ENCODE data around the gene ZNF554.
"Not testable (repeated sequence)": the region's sequence is repeated elsewhere in the genome, so short reads cannot be mapped to it uniquely, and the experiment has no call there.

ZNF554 gene

DNA sequence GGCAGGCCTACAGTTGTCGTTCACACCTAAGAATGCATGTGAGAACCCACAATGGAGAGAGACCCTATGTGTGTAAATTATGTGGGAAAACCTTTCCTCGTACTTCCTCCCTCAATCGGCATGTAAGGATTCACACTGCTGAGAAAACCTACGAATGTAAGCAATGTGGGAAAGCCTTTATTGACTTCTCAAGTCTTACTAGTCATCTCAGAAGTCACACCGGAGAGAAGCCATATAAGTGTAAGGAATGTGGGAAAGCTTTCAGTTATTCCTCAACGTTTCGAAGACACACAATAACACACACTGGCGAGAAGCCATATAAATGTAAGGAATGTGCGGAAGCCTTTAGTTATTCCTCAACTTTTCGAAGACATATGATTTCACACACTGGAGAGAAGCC is 32.9 kb downstream of the ZNF554 start:
- Mint-ChIP-seq H3K4me1 (ENCODE audit: low read depth) (peaks cover 26% of the 10 kb centered on the region), H3K27ac (no peak overlapping the region), H3K9me3 (peaks cover 55% of the 10 kb centered on the region), H3K27me3 (no peaks in the 10 kb centered on the region), H3K36me3 (ENCODE audit: low read depth) (peaks cover 62% of the 10 kb centered on the region), H3K4me3 (no peak overlapping the region)

- Mint-ChIP-seq H3K9me3 (peaks cover 55% of the 10 kb centered on the region), H3K27ac (no peak overlapping the region), H3K27me3 (no peaks in the 10 kb centered on the region), H3K4me1 (ENCODE audit: low read depth) (peaks cover 26% of the 10 kb centered on the region), H3K36me3 (ENCODE audit: low read depth) (peaks cover 62% of the 10 kb centered on the region), H3K4me3 (no peak overlapping the region)
These were observed 33.4 kb downstream of the ZNF554 start for GRCh38 chr19:2853015-2853606.

DNA sequence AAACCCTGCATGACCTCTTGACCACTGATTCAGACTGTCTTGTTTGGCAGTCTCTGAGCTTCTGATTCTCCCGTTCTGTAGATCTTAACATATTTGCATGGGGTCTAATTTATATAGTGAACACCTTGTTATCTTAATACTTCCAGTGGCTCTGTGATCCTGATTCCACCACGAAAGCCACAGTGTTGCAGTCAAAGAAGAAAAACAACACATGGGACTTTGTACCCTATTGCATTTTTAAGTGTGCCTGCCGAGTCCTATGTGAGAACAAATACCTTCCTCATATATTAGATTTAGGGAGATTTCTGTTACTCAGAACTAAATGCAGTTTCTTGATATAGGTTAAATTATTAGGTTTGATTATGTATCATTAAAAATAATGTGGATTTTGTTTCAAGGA is 35.2 kb downstream of the ZNF554 start:
- Mint-ChIP-seq H3K27ac (no peak overlapping the region), H3K9me3 (peaks cover 56% of the 10 kb centered on the region), H3K4me1 (ENCODE audit: low read depth) (peaks cover 23% of the 10 kb centered on the region), H3K4me3 (no peak overlapping the region), H3K27me3 (no peaks in the 10 kb centered on the region), H3K36me3 (ENCODE audit: low read depth) (peaks cover 60% of the 10 kb centered on the region)

GRCh38 chr19:2856457-2857050 is 36.9 kb downstream of the ZNF554 start:
- Mint-ChIP-seq H3K27me3 (no peaks in the 10 kb centered on the region), H3K27ac (no peak overlapping the region), H3K36me3 (ENCODE audit: low read depth) (peaks cover 42% of the 10 kb centered on the region), H3K4me1 (ENCODE audit: low read depth) (peaks cover 13% of the 10 kb centered on the region), H3K4me3 (no peak overlapping the region), H3K9me3 (peaks cover 43% of the 10 kb centered on the region)

DNA sequence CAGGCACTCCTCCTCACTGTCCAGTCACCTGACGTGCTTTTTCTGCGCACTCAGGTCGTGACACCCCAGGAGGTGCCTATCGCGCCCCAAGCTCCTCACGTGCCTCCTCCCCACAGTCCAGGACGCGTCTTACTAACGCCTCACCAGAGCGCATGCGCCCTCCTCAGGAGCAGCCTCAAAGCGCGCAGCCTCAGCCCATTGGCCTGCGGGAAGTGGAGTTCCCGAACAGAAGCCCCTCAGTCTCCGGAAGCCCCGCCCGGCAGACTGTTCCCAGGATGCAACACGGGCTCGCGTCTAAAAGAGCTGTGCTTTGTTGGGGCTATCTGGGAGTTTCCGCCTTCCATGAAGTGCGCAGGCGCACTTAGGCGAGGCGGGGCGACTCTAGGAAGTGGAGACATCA is 39.2 kb downstream of the ZNF554 start:
- peaks cover 23% of the 10 kb centered on the region for H3K9me3 Mint-ChIP-seq
- H3K27ac Mint-ChIP-seq, result no peak overlapping the region
- peaks cover 19% of the 10 kb centered on the region for H3K36me3 Mint-ChIP-seq (ENCODE audit: low read depth)
- H3K27me3 Mint-ChIP-seq, result no peaks in the 10 kb centered on the region
- no peak overlapping the region for H3K4me3 Mint-ChIP-seq
- peaks cover 13% of the 10 kb centered on the region for H3K4me1 Mint-ChIP-seq (ENCODE audit: low read depth)

GRCh38 chr19:2863816-2864215 is 44.1 kb downstream of the ZNF554 start:
- Mint-ChIP-seq H3K27me3 (peaks cover 6% of the 10 kb centered on the region), H3K4me1 (ENCODE audit: low read depth) (no peaks in the 10 kb centered on the region), H3K9me3 (no peaks in the 10 kb centered on the region), H3K27ac (no peak overlapping the region), H3K36me3 (ENCODE audit: low read depth) (no peaks in the 10 kb centered on the region), H3K4me3 (no peak overlapping the region)

- peaks cover 6% of the 10 kb centered on the region for H3K27me3 Mint-ChIP-seq
- no peaks in the 10 kb centered on the region for H3K4me1 Mint-ChIP-seq (ENCODE audit: low read depth)
- H3K9me3 Mint-ChIP-seq, result no peaks in the 10 kb centered on the region
- no peaks in the 10 kb centered on the region for H3K36me3 Mint-ChIP-seq (ENCODE audit: low read depth)
- H3K27ac Mint-ChIP-seq, result no peak overlapping the region
- no peak overlapping the region for H3K4me3 Mint-ChIP-seq
These were observed 45.8 kb downstream of the ZNF554 start for GRCh38 chr19:2865334-2866100.

DNA sequence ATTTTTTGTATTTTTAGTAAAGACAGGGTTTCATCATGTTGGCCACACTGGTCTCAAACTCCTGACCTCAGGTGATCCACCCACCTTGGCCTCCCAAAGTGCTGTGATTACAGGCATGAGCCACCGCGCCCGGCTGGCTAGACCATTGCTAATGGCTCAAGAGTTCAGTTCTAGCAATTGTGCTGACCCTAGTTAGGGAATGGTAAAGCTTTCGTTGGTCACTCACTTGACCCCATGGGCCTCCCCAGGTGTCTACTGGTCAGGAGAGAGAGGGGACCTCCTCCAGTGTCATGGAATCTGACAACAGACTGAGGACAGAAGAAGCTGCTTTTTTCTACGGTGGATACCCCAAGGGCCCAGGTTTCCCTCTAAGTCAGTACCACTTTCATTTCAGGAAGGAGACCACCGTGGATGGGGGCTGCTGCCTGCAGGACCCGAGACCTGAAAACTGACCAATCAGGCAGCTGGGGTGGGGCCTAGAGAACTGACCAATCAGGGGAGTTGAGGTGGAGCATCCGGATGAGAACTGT is 46.9 kb downstream of the ZNF554 start:
- no peak overlapping the region for H3K4me3 Mint-ChIP-seq
- peaks cover 6% of the 10 kb centered on the region for H3K27me3 Mint-ChIP-seq
- H3K9me3 Mint-ChIP-seq, result no peaks in the 10 kb centered on the region
- H3K4me1 Mint-ChIP-seq (ENCODE audit: low read depth), result no peaks in the 10 kb centered on the region
- H3K27ac Mint-ChIP-seq, result no peak overlapping the region
- H3K36me3 Mint-ChIP-seq (ENCODE audit: low read depth), result no peaks in the 10 kb centered on the region

GRCh38 chr19:2867025-2867991 is 47.6 kb downstream of the ZNF554 start, which contains the start of gene ZNF556:
Gene ZNF556 (plus strand): TSS chr19:2867335. CDS start chr19:2867422, 87 bp downstream.
- Mint-ChIP-seq H3K9me3 (no peaks in the 10 kb centered on the region), H3K27me3 (peaks cover 6% of the 10 kb centered on the region), H3K4me1 (ENCODE audit: low read depth) (no peaks in the 10 kb centered on the region), H3K4me3 (no peak within 1 kb of the TSS), H3K36me3 (ENCODE audit: low read depth) (no peaks in the 10 kb centered on the region), H3K27ac (no peak within 1 kb of the TSS)

DNA sequence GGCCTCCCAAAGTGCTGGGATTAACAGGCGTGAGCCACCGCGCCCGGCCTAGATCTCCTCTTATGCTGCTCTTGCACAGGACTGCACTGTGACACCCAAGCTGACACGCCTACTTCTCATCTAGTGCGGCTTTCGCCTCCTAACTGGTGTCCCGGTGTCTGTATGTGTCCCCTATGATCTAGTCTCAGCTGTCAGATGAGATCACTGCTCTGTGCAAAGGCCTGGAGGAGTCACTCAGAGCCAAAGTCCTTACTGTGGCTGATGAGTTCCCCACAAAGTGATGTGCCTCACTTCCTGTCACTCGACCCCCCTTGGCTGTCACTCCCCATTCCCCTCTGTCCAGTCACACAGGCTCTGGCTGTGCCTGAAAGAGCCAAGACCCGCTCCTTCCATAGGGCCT is 50.0 kb downstream of the ZNF554 start:
- peaks cover 6% of the 10 kb centered on the region for H3K27me3 Mint-ChIP-seq
- H3K36me3 Mint-ChIP-seq (ENCODE audit: low read depth), result no peaks in the 10 kb centered on the region
- H3K27ac Mint-ChIP-seq, result no peak overlapping the region

DNA sequence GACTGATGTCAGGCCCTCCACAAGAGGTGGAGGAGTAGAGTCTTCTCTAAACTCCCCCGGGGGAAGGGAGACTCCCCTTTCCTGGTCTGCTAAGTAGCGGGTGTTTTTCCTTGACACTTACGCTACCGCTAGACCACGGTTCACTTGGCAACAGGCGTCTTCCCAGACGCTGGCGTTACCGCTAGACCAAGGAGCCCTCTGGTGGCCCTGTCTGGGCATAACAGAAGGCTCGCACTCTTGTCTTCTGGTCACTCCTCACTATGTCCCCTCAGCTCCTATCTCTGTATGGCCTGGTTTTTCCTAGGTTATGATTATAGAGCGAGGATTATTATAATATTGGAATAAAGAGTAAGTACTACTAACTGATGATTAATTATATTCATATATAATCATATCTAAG is 52.5 kb downstream of the ZNF554 start:
- H3K36me3 Mint-ChIP-seq (ENCODE audit: low read depth); H3K4me3 Mint-ChIP-seq; H3K27ac Mint-ChIP-seq; H3K9me3 Mint-ChIP-seq; H3K27me3 Mint-ChIP-seq; H3K4me1 Mint-ChIP-seq (ENCODE audit: low read depth): not testable (repeated sequence)

More for the DNA sequence above, 50.0 kb downstream of the ZNF554 start:
- Mint-ChIP-seq H3K9me3 (no peaks in the 10 kb centered on the region), H3K4me3 (no peak overlapping the region), H3K4me1 (ENCODE audit: low read depth) (no peaks in the 10 kb centered on the region)

DNA sequence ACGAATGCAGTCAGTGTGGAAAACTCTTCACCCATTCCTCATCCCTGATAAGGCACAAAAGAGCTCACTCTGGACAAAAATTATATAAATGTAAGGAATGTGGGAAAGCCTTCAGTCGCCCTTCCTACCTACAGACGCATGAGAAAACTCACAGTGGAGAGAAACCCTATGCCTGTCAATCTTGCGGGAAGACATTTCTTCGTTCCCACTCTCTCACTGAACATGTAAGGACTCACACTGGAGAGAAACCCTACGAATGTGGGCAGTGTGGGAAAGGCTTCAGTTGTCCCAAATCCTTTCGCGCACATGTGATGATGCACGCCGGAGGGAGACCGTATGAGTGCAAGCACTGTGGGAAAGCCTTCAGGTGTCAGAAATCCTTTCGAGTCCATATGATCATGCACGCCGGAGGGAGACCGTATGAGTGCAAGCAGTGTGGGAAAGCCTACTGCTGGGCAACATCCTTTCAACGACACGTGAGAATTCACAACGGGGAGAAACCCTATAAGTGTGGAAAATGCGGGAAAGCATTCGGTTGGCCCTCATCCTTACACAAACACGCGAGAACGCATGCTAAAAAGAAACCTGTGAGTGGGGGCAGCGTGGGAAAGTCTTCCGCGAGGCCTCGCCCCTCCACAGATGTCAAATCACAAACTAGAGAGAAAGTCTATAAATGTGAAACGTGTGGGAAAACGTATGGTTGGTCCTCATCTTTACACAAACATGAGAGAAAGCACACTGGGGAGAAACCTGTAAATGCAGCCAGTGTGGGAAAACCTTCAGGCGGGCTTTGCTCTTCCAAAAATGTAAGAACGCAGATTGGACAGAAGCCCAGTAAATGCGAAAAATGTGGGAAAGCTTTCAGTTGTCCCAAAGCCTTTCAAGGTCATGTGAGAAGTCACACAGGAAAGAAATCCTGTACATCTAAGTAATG is 58.0 kb downstream of the ZNF554 start:
- no peaks in the 10 kb centered on the region for H3K4me1 Mint-ChIP-seq (ENCODE audit: low read depth)
- H3K4me3 Mint-ChIP-seq, result no peak overlapping the region
- peaks cover 8% of the 10 kb centered on the region for H3K9me3 Mint-ChIP-seq
- H3K27ac Mint-ChIP-seq, result no peak overlapping the region
- H3K27me3 Mint-ChIP-seq, result no peaks in the 10 kb centered on the region
- peaks cover 10% of the 10 kb centered on the region for H3K36me3 Mint-ChIP-seq (ENCODE audit: low read depth)

DNA sequence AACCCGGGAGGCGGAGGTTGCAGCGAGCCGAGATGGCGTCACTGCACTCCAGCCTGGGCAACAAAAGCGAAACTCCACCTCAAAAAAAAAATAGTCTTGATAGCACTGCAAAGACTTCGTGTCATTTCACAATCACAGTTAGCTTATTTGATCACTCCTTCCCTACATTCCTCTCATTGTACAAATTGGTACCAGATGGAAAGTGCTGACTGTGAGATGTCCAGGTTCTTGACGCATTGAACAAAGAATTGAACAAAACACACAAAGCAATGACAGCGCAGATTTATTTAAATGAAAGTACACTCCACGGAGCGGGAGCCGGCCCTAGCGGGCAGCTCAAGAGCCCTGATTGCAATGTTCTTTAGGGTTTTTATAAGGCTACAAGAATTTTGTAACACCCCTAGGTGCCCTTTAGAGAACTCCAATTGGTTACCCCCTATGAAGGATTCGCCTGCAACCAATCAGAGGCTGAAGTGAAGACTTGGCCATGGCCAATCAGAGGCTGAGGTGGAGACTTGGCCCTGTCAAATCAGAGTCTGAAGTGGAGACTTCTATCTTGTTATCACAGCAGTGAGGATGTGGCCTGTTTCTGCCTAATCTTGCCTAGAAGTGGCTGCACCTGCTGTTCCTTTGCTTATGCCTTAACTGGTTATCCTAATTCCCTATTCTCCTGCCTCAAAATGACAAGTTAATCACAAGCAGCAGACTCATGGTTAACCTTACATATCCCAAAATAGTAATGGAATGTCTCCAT is 64.2 kb downstream of the ZNF554 start:
- Mint-ChIP-seq H3K4me3 (no peak overlapping the region), H3K36me3 (ENCODE audit: low read depth) (no peaks in the 10 kb centered on the region), H3K27me3 (no peaks in the 10 kb centered on the region), H3K27ac (no peak overlapping the region), H3K4me1 (ENCODE audit: low read depth) (peaks cover 5% of the 10 kb centered on the region), H3K9me3 (peaks cover 4% of the 10 kb centered on the region)

Data from stimulated activated naive CD8-positive, alpha-beta T cell treated with anti-CD3 and anti-CD28 coated beads, Interleukin-15, Interleukin-2, amounts not matched to agents 100 ng/mL and 50 ng/mL, for 24 hours (primary cell).